ENCODE data around the gene KDM5C.

DNA sequence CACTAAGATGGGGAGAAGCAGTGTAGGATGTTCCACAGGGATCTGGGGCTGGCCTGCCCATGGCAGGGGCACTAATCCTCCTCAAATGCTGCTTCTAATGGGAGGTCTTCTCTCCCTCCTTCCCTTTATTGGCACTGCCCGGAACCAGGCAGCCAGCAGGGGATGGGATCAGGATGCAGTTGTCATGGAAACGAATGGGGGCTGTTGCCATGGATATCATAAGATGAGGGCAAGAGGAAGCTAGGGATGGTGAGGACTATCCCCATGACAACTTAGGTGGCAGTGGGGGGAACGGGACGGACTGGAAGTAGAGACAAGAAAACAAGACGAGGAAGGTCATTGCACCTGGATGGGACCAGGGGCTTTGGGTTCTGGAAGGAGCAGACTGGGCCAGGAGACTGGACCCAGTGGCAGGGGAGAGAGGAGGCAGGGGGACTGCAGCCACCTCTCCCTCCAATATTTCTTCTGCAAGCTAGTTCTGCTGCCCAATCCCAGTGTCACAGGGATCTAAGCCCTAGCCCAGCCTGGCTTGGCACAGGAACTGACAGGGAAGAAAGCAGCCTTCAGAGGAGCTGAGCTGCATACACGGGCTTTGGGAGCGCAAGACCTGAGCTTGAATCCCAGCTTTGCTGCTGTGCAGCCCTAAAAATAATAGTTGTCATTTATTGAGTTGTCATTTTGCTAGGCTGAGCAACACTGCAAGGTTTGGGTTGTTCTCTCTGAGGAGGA is 37.3 kb upstream of the KDM5C start:
- TF ChIP-seq EP300 (IDR thresholded peaks at IDR 0.05), result no peak
- no peak for TF ChIP-seq CTCF (IDR thresholded peaks at IDR 0.05)

All from suprapubic skin (tissue), 3 donors.